GM19463 (cell line): Measurements from ENCODE around the gene FOXN3.
A peak's percentile ranks its signal among the peaks of the same experiment; 100 is the strongest.

Experiments used
- ATAC-seq: cut with Tn5 transposase; IDR thresholded peaks from one replicate; pipeline ENCODE4 v1.9.1; 2021; ENCODE audit warnings: mild to moderate bottlenecking, moderate library complexity; ENCODE audit not compliant: unreplicated experiment

The FOXN3 gene

DNA sequence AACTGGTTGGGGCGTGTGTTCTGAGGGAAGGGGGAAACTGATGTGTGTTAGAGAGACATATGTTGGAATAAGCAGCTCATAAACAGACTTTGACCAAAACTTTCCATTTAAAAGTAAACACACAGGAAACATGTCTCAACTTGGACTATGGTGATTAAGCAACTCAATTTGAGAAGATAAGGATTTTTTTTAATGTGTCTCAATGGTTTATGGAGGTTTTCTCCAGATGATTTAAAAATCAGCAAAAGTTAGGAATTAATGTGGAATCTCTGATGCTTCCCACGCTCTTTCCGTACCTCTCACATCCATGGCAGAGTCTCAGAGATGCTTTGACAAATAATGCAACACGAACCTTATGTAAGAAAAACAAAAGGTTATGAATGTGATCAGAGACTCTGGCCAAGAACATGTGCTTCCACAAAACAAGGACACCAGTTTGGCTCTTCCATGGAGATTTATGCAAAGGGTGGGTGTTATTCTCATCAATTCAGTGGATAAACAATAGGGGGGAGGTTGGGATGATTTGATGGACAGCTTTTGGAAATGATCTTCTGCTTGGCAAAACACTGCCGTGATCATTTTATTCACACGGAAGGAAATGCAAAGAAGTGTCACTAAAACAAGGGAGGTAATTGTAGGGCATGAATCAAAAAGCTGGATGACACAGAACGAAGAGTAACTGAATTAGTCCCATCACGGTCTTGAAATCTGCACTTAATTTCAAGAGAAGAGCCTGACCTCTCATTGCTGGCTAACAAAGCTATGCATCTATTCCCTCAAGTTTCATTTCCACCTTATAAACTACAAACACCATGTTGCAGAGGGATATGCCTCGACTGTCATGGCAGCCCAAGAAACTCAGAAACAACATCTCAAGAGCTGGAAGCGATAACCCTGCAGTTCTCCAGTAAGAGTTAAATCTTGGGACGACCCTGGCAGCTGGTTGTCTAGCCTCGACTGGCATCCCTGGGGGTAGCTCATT, 76.5 kb downstream of the FOXN3 start:
- ATAC-seq: no peak

DNA sequence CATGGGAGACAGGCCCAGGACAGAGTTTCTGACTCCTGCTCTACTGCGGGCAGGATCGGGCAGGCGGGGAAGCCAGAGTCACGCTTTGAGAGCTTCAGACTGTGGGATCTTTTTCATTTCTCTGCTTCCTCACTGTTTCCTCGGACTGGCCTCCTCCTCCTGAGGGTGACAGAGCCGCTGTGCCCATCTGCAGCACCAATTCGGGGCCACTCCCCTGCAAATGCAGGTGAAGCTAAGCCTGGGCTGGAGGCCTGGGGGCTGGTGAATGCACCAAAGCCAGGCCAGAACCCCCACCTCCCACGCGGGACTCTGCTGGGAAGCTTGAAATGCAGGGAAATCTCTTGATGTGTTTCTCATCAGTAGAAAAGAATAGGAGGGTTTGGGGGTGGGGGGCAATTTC, 77.5 kb downstream of the FOXN3 start:
- no peak for ATAC-seq

DNA sequence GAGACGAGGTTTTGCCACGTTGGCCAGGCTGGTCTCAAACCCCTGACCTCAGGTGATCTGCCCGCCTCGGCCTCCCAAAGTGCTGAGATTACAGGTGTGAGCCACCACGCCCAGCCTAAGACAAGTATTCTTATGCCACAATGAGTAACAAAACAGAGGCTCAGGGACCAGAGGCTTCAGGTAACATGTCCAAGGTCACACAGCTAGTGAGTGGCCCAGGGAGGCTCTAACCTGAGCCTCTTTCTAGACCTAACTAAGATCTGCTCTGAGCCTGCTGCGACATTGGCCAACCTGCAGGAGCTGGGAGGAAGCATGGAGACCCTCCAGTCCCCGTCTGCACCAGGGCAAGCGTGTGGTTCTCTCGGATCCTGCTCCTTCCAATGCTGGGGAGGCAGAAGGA, 77.9 kb downstream of the FOXN3 start:
- ATAC-seq: no peak

DNA sequence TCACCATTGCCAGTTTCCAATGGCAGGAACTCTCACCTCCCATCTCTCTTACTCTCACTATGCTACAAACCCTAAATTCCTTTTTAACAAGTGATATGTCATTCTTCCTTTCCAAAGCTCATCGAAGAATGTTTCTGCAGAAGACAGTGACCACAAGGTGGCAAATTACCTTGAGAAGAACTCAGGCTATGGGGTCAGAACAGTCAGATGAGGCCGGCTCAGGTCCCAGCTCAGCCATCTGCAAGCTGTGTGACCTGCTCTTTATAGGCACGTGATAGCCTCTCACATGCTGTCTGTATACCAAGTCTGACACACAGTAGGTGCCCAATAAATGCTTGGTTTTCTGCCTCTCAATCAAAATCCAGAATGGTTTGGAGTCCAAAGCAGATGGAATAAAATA, 80.7 kb downstream of the FOXN3 start:
- ATAC-seq: peak; percentile 51

DNA sequence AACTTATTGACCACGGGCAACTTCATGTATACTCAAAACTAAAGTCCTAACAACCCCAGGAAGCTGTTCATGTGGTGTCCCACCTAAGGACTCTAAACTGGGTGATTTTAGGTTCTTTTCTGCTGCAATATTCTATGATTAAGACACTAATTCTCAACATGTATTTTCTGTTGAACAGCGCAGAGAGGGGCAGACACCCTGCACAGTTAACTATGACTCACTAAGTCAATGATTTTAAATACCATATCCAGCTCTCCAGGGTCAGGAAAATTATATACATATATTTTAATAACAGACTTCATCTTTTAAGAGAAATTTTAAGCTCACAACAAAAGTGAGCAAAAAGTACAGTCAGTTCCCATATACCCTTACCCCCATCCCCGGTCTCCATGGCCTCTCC, 85.0 kb downstream of the FOXN3 start:
- no peak for ATAC-seq

DNA sequence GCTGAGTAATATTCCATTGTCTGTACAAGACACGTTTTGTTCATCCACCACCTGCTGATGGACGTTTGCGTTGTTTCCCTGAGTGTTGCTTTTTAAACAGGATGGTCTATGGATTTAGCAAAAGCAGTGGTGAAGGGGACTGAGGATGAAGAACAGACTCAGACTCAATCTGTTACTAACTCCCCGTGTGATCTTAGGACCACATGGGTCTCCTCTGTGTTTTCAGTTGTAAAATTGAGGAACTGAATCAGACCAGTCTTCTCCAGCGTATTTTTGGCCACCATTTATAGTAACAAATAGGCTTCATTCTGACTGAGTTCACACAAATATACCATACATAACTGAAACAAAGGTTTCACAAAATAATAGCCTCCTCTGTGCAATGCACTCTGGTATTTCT, 85.6 kb downstream of the FOXN3 start:
- ATAC-seq: peak; percentile 74

DNA sequence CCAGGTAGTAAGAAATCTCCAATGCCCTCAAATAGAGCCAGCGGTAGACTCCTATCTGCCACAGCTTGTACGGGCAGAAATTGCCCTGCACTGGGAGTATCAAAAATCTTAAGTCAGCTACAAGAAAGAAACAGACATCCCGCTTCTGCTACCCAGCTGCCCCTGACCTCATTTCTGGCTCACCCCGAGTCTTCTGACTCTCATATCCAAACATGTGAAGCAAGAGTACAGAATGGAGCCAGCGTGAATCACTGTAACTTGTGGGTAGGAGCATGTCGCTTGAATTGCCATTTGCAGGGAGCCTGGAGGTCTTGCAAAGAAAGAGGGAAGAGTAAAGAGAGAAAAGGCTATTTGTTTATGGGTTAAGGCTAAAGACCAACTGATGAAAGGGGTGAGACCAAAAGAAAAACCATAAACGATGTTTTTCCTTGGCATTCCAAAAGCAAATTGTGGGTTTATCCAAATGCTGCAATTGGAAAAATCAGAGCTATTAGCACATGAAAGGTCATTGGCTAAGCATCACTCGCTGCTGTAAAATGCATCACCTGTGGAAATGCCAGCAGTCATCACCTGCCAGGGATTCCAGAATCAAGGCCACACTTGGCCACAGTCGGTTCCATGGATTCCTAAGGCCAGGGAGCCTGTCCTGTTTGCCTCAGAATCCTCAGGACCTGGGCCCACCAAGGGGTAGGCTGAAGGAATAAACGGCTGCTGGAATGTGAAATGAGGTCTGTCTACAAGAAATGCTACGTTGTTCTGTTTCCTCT, 86.6 kb downstream of the FOXN3 start:
- no peak for ATAC-seq

DNA sequence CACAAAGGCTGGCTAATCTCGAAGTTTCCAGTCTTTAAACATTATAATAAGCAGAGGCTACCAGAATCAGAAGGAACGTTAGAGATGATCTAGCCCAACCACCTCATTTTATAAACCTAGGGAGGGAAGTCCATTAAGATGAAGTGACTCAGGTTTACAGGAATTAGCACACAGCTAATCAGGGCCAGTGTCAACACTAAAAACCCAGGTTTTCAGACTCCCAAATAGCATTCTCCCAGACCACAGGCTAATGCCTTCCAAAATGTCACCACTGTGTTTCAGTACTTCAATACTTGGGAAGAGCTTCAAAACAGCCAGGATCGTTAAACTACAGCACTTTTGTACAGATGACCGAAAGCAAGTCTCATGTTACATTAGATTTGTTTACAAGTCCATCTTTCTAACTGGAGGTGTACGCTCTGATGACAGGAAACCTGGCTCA, 89.2 kb downstream of the FOXN3 start:
- ATAC-seq: no peak

DNA sequence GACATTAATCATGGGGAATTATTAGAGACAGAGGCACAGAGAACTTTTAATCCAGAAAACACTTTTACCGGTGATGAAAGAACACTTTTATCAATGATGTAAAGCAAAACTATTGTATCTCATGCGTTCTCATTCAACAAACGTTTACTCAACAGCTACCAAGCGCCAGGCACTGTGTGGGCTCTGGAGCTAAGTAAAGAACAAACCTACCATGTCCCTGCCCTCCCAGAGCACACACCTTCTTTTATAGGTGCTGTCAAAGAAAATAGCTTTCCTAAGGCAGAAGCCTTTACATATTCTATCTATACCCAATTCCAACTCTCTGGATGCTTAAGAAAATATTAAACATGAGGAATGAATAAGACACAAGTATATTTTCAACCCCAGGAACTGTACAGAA, 91.1 kb downstream of the FOXN3 start:
- ATAC-seq: no peak

DNA sequence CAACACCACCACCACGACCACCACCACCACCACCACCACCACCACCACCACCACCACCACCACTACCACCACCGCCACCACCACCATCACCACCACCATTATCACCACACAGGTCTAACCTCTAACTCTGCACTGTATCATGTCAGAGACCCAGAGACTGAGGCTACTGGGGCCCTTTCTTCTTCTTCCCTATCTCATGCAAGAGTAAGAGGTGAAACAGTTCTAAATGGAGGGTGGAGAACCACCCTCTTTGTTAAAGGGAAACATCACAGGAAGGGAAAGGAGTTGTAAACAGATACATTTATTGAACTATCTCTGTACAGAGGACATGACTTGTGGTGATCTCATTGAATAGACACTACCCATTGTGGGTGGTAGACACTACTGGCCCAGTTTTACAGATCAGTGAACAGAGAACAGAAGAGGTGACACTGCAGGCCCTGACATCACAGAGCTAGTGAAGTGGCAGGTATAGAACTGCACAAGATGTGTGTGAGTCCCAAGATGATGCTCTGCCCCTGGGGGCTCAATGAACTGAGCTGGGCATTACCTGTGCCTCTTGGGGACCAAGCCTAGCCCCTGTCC, 91.6 kb downstream of the FOXN3 start:
- peak; percentile 43 for ATAC-seq

DNA sequence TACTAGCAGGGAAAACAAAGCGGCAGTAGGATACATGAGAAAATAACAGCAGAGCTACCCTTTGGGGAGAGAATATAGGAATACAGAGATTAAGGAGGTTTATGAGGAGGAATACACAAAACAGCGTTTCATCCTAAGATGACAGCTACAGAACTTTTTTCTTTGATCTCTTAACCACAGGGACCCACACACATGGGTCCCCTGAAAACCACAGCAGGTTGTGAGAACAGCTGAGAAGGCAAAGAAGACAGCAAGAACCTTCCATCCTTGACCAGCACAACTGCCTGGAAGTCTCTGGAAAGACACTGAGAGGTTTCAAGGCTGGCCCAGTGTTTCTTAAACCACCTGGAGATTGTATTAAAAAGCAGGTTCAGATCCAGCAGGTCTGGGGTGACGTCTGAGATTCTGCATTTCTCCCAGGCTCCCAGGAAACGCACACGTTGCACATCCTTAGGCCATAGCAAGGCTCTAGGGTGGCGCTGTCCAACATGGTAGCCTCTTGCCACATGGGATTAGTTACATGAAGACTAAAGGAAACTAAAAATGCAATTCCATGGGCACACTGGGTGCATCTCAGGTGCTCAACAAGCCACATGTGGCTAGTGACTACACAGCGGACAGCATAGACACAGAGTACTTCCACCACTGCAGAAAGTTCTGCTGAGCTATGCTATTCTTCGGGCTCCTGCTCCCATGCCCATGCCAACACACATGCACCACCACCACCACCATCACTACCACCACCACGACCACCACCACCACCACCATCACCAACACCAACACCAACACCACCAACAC, 92.3 kb downstream of the FOXN3 start:
- peak; percentile 62 for ATAC-seq

DNA sequence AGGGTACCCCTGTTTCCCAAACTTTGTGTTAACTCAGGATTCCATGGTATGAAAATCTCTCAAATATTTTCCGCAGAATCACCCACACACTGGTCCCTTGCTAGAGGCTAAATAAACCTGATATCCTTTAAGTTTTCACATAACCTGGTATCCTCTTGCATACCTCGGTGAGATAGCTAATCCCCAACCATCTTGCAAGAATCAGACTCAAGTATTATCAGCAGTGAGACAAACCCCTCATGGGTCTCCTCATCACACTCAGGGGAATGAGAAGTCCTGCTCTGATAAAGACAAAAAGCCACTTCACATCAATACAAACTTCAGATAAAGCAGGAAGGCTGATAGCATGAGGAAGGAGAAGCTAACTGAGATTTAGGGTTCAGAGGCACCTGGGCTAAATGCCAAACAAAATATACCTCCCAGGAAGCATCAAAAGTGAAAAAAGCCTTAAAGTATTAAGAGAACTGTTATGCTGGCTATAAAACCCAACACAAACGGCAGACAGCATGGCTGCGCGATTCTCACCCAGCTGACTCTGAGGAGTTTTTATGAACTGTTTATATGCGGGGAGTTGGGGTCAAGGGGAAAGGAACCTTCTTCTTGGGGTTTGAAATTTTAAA, 96.5 kb downstream of the FOXN3 start:
- ATAC-seq: no peak

DNA sequence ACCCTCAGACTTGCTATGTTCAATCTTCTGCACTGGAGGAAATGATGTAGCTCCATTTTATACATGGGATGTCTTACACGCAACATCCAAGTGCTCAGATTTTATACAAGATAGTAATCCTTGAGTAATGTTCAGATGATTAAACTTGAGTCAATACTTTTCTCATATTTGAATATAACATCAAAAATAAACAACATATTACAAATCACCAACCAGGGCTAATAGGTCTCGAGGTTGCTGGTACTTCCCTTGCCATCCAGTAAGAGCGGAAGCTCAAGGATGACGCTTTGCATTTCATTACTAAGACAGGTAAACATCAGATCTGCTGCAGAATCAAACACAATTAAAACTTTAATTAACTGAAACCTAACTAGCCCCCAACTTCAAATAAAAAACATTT, 97.3 kb downstream of the FOXN3 start:
- ATAC-seq: no peak

DNA sequence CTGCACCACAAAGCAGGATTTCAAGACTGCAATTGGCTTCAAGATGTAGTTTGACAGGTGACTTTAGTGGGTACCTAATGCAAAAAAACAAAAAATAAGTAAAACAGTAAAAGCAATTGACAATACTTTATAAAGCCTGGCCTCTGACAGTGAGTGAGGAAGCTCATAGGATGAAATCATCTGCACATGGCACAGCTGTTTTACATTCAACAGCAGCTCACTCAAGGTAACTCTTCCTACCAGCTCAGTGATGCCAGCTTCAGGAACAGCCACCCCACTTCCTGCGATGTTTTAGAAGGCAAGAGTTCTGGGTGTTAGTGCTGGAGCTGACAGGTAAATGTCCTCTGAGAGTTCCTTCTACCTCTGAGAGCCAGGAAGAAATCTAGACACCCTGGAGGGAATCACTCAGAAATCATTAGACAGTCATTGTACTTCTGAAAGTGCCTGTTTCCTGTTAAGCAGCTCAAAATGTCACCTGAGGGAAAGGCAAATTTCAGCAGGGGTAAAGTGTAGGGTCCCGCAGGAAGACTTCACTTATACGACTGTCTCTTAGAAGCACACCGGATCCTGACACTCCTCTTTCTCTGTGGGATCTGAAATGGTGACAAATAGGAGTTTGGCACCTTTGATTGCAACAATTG, 99.9 kb downstream of the FOXN3 start:
- ATAC-seq: peak; percentile 86

DNA sequence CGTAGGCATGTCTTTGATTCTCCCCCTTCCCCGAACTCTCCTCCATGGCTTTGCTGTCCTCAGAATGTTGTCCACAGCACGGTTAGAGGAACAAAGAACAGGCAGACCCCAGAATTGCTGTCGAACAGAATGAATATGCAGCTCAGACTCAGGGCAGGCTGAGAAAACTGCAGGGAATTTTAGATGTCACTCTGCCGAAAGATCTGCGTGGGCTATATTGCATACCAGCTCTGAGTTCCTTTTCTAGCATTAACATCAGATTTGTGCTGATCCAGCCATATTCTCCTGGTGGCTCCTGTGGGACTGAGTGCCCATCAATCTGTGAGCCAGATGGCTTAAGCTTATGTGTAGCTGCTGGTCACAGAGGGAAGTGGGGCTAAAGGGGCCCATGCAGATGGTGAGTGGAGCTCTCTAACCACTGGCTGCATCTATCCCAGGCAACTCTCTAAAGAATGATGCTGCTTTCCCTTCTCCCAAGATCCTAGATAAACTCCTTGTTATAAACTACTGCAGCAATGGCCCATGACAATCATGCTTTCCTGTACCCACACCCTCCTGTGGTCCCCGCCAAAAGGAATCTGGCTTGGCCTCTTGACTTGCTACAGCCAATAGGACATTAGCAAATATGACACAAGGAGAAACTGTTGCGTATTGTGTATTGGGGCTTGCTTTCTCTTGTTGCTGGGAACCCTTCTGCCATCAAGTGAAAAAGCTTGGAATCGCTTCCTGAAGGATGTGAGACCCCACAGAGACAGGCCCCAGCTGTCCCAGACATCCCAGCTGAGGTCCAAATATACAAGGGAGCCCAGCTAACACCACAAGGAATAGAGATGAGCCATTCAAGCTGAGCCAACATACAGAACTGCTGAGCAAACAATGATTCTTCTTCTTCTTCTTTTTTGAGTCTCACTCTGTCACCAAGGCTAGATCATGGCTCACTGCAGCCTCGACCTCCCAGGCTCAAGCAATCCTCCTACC, 101.3 kb downstream of the FOXN3 start:
- ATAC-seq: no peak

DNA sequence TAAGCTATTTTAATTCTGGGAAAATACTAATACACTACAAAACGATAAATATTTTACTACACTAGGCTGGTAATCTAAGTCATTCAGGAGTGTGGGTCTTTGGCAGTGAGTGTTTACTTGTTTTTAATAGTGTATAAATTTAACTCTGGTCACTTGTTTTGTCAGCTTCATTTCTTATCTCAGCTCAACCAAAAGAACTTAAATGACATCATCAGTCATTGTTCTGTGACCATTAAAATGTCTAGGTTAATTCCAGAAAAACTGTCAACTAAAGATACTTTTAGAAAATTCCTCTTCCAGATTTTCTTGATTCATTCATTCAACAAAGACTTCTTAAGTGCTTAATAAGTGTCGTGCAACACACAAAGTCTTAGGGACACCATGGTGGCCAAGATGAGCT, 102.8 kb downstream of the FOXN3 start:
- ATAC-seq: no peak

DNA sequence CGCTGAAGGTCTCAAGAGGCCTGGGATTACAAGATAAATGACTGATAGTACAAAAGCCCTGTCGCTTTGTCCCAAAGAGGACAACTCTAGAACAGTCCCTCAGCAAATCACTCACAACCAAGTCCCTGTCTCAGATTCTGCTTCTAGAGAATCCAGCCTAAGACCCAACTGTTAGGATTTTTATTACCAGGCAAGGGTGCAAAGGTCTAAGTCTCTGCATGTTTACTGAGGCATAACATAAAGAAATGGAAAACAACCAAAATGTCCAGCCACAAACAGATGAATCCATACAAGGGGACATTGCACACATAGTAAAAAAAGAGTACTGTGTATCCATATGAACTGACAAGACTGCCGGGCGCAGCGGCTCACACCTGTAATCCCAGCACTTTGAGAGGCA, 104.1 kb downstream of the FOXN3 start:
- no peak for ATAC-seq

DNA sequence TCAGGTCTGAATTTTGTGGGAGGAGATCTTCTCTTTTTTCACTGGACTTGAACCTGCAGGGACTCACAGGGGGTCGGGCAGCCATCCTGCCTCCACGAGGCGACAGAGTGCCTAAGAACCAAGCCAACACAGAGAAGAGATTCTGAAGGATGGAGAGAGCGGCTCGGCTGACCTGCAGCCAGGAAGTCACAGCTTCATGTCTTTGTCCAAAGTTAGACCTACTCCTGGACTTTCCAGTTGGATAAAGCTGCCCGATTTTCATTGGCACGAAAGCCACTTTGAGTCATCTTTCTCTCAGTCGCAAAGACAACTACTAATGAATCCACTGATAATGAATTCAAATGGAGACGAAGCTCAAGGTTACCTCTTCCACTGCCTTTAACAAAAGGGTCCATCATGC, 106.8 kb downstream of the FOXN3 start:
- ATAC-seq: no peak
